HepG2 (cell line): ENCODE measurements around the gene NAA38. TPM values are rescaled to one million over a fixed set of nuclear protein-coding genes. Genes with fewer than 3 reads are reported as not detected.

Experiments
- BRD4 ChIP-seq: sonication (generic); formaldehyde crosslinking; IDR thresholded peaks from 2 replicates; pipeline ENCODE4 v1.4.0; 2020; ENCODE audit warnings: missing genetic modification reagents
- CEBPB ChIP-seq: IDR thresholded peaks from 2 replicates; pipeline ENCODE4 v1.6.1; 2011; ENCODE audit warnings: low read depth, low read length, improper control_type of control experiment, borderline replicate concordance
- CEBPG ChIP-seq: IDR thresholded peaks from 2 replicates; pipeline ENCODE4 v1.6.1; 2016
- DBP ChIP-seq: sonication (generic); formaldehyde crosslinking; IDR thresholded peaks from 2 replicates; pipeline ENCODE4 v1.4.0; 2020; ENCODE audit warnings: missing genetic modification reagents; ENCODE audit errors: not compliant biosample characterization
- ELK4 ChIP-seq: sonication (generic); formaldehyde crosslinking; IDR thresholded peaks from 2 replicates; pipeline ENCODE4 v1.9.0; 2021; ENCODE audit warnings: missing genetic modification reagents, borderline replicate concordance
- HOXA7 ChIP-seq: sonication (generic); formaldehyde crosslinking; IDR thresholded peaks from 2 replicates; pipeline ENCODE4 v1.8.1; 2022; ENCODE audit warnings: mild to moderate bottlenecking, missing genetic modification reagents, moderate library complexity
- MED13 ChIP-seq: sonication (generic); formaldehyde crosslinking; IDR thresholded peaks from 2 replicates; pipeline ENCODE4 v1.5.0; 2020; ENCODE audit warnings: missing genetic modification reagents
- NR2C2 ChIP-seq: sonication (generic); formaldehyde crosslinking; IDR thresholded peaks from 2 replicates; pipeline ENCODE4 v1.4.0; 2020; ENCODE audit warnings: missing genetic modification reagents, mild to moderate bottlenecking, moderate library complexity, borderline replicate concordance
- POLR2AphosphoS5 ChIP-seq: IDR thresholded peaks from 2 replicates; pipeline ENCODE4 v1.6.1; 2012; ENCODE audit warnings: low read depth, low read length
- REXO4 ChIP-seq: sonication (generic); formaldehyde crosslinking; IDR thresholded peaks from 2 replicates; pipeline ENCODE4 v1.8.0; 2022; ENCODE audit warnings: missing genetic modification reagents, mild to moderate bottlenecking, borderline replicate concordance
- SAFB2 ChIP-seq: sonication (generic); formaldehyde crosslinking; IDR thresholded peaks from 2 replicates; pipeline ENCODE4 v1.5.1; 2020; ENCODE audit warnings: missing genetic modification reagents, low read depth, mild to moderate bottlenecking, borderline replicate concordance
- SMAD1 ChIP-seq: sonication (generic); formaldehyde crosslinking; IDR thresholded peaks from 2 replicates; pipeline ENCODE4 v1.4.0; 2020; ENCODE audit warnings: missing genetic modification reagents, low read depth, mild to moderate bottlenecking, borderline replicate concordance
- TFDP2 ChIP-seq: sonication (generic); formaldehyde crosslinking; IDR thresholded peaks from 2 replicates; pipeline ENCODE4 v1.4.0; 2020; ENCODE audit warnings: missing genetic modification reagents
- ZFP41 ChIP-seq: sonication (generic); formaldehyde crosslinking; IDR thresholded peaks from 2 replicates; pipeline ENCODE4 v1.4.0; 2020; ENCODE audit warnings: mild to moderate bottlenecking, missing genetic modification reagents, borderline replicate concordance
- ZNF124 ChIP-seq: sonication (generic); formaldehyde crosslinking; IDR thresholded peaks from 2 replicates; pipeline ENCODE4 v1.4.0; 2020; ENCODE audit warnings: missing genetic modification reagents
- ZNF414 ChIP-seq: sonication (generic); formaldehyde crosslinking; IDR thresholded peaks from 2 replicates; pipeline ENCODE4 v1.5.0; 2020; ENCODE audit warnings: missing genetic modification reagents
- ZNF557 ChIP-seq: sonication (generic); formaldehyde crosslinking; IDR thresholded peaks from 2 replicates; pipeline ENCODE4 v1.4.0; 2020; ENCODE audit warnings: missing genetic modification reagents
- ZNF724P ChIP-seq: sonication (generic); formaldehyde crosslinking; IDR thresholded peaks from 2 replicates; pipeline ENCODE4 v1.8.0; 2022; ENCODE audit warnings: missing genetic modification reagents, borderline replicate concordance
- ZNF761 ChIP-seq: sonication (generic); formaldehyde crosslinking; conservative IDR thresholded peaks from 2 replicates; pipeline ENCODE4 v1.4.0; 2020; ENCODE audit warnings: mild to moderate bottlenecking, missing genetic modification reagents
- ZNF790 ChIP-seq: sonication (generic); formaldehyde crosslinking; IDR thresholded peaks from 2 replicates; pipeline ENCODE4 v1.8.0; 2022; ENCODE audit warnings: missing genetic modification reagents, mild to moderate bottlenecking, borderline replicate concordance
- ZNF841 ChIP-seq: sonication (generic); formaldehyde crosslinking; IDR thresholded peaks from 2 replicates; pipeline ENCODE4 v1.8.1; 2023; ENCODE audit warnings: missing genetic modification reagents, borderline replicate concordance
- polyA plus RNA-seq, 8 experiments: library from polyadenylated mRNA; depleted of rRNA in 3 of 8; stranded (reverse) in 7 of 8; unstranded in 1 of 8; fragments of >200 nt; fragmentation: Illumina TruSeq in 4 of 8; extraction: Trizol in 4 of 8; gene quantifications; 2 replicates each; pipeline versions ENCODE4 v1.2.1 to v1.2.3, GENCODE V29; 2011 to 2016; ENCODE audit warnings: low read depth in 4 of 8, missing spikeins in 1 of 8, mixed read lengths in 1 of 8; ENCODE audit not compliant: insufficient read depth in 1 of 8
- total RNA-seq, 5 experiments: library from RNA; depleted of rRNA; stranded (reverse); fragments of >200 nt; fragmentation: Illumina TruSeq; extraction: Trizol; gene quantifications; 2 replicates each; pipeline ENCODE4 v1.2.3, GENCODE V29; 2016; ENCODE audit warnings: low read depth in 1 of 5
- TF ChIP-seq, protein P1 (sequence below): sonication (generic); formaldehyde crosslinking; IDR thresholded peaks from 2 replicates; pipeline ENCODE4 v1.4.0; 2020; ENCODE audit warnings: missing genetic modification reagents, borderline replicate concordance
- TF ChIP-seq, protein P2 (sequence below): sonication (generic); formaldehyde crosslinking; IDR thresholded peaks from 2 replicates; pipeline ENCODE4 v1.4.0; 2020; ENCODE audit warnings: missing genetic modification reagents
- TF ChIP-seq, protein P3 (sequence below): IDR thresholded peaks from 2 replicates; pipeline ENCODE4 v1.6.1; 2012; ENCODE audit warnings: inconsistent platforms

NAA38 gene
- total and polyA plus RNA-seq, 2 of the 13 experiments (the other 11 are each of a cell fraction or from before 2014, with no cell fraction given), result 46.9 to 91.6 TPM

DNA sequence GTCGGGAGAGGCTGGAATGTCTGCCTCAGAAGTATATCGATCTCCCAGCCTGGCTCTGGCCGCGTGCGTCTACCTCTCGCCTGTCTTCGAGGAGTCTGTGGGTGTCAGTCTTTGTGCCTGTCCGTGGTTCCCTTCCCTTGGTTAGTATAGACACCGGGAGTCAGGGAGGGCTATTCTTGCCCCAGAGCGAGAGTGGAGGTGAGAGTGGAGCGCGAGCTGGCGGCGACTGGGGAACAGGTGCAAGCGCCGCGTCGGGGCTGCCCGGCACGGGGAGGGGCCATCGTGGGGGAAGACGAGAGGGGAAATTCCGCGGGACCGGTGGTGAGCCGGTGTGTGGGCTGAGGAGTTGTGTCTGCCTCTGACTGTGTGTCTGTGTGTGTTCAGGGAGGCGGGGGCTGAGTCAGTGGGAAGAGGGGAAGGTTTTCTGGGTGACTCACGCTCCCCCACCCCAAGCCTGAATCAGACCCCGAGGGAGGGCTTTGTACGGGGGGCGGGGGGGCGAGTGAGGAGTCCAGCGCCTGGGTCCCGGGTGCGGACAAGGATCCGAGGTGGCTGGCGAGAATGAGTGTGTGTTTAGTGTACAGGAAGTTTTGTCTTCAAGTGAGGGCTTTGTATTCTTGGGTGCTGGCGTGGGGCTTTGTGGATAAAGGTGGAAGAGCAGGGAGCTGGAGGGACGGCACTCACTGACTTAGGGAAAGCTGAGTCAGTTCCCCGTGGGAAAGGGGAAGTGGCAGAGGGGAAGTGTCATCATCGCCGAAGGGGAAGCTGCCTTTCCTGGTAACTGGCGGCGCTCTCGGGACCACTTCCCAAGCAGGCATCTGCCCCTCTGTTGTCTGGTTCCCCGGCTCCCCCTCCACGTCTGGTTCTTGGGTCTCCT is 14.7 kb downstream of the NAA38 start (continued):
- TF ChIP-seq ELK4, result no peak
- TF ChIP-seq CEBPG (CRISPR knock-in tag), result 0 out of 2 replicates have a peak, but pooled peaks have one; percentile 19
- TF ChIP-seq, protein P1, sequence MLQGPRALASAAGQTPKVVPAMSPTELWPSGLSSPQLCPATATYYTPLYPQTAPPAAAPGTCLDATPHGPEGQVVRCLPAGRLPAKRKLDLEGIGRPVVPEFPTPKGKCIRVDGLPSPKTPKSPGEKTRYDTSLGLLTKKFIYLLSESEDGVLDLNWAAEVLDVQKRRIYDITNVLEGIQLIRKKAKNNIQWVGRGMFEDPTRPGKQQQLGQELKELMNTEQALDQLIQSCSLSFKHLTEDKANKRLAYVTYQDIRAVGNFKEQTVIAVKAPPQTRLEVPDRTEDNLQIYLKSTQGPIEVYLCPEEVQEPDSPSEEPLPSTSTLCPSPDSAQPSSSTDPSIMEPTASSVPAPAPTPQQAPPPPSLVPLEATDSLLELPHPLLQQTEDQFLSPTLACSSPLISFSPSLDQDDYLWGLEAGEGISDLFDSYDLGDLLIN (CRISPR knock-in tag), result no peak
- TF ChIP-seq ZNF841 (CRISPR knock-in tag), result no peak
- TF ChIP-seq, protein P2, sequence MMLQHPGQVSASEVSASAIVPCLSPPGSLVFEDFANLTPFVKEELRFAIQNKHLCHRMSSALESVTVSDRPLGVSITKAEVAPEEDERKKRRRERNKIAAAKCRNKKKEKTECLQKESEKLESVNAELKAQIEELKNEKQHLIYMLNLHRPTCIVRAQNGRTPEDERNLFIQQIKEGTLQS, result 0 out of 2 replicates have a peak, but pooled peaks have one; percentile 55
- TF ChIP-seq ZNF761 (CRISPR knock-in tag), result no peak
- TF ChIP-seq POLR2AphosphoS5, result no peak; the same call in 1 of the 2 replicates
- 0 out of 2 replicates have a peak, but pooled peaks have one; percentile 0 for TF ChIP-seq MED13 (CRISPR knock-in tag)
- TF ChIP-seq ZNF790 (CRISPR knock-in tag), result no peak
- 0 out of 2 replicates have a peak, but pooled peaks have one; percentile 52 for TF ChIP-seq SAFB2 (CRISPR knock-in tag)
- no peak for TF ChIP-seq TFDP2
- TF ChIP-seq ZFP41 (CRISPR knock-in tag), result no peak
- TF ChIP-seq, protein P3, sequence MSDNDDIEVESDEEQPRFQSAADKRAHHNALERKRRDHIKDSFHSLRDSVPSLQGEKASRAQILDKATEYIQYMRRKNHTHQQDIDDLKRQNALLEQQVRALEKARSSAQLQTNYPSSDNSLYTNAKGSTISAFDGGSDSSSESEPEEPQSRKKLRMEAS, result no peak; the same call in none of the 2 replicates
- TF ChIP-seq NR2C2 (CRISPR knock-in tag), result no peak
- no peak for TF ChIP-seq ZNF557
- TF ChIP-seq HOXA7 (CRISPR knock-in tag), result 0 out of 2 replicates have a peak, but pooled peaks have one; percentile 47
- TF ChIP-seq CEBPB, result peak; percentile 18; the same call in 1 of the 2 replicates
- no peak for TF ChIP-seq SMAD1
- no peak for TF ChIP-seq ZNF124
- TF ChIP-seq REXO4 (CRISPR knock-in tag), result no peak
- no peak for TF ChIP-seq ZNF414
- TF ChIP-seq BRD4 (CRISPR knock-in tag), result no peak
- TF ChIP-seq DBP (CRISPR knock-in tag), result no peak
- no peak for TF ChIP-seq ZNF724P (CRISPR knock-in tag)
